ENCODE measurements around the gene REPIN1.

REPIN1 gene

DNA sequence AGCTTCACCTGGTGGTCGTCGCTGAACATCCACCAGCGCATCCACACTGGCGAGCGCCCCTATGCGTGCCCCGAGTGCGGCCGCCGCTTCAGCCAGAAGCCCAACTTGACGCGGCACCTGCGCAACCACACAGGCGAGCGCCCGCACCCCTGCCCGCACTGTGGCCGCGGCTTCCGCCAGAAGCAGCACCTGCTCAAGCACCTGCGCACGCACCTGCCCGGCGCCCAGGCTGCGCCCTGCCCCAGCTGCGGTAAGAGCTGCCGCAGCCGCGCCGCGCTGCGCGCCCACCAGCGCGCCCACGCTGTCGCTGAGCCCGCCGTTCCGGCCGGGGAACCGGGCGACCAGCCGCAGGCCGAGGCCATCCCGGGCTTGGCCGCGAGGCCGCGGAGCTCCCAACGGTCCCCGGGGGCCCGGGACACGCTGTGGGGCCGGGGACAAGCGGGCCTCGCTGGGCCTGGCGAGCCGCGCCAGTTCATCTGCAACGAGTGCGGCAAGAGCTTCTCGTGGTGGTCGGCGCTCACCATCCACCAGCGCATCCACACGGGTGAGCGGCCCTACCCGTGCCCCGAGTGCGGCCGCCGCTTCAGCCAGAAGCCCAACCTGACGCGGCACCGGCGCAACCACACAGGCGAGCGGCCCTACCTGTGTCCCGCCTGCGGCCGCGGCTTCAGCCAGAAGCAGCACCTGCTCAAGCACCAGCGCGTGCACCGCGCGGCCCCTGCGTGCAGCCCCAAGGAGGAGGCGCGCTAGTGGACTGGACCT is 28.9 kb downstream of the REPIN1 start:
- DNase-seq: no peak

GRCh38 chr7:150398108-150398964 is 29.7 kb downstream of the REPIN1 start:
- no peak for DNase-seq

DNA sequence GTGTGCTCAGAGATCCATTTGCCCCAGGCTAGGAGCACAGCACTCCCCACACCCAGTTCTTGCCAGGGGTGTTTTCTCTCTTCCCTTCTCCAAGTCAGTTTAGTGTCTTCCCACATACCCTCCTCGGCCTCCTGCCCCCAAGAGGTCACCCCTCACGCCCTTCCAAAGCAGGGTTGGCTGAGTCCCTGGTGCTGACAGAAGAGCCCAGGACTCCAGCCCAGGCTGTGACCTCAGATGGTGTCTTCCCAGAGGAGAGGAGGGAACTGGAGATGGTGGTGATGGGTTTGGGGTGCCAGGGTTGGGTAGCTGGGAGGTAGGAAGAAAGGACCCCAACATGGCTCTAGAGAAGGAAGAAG is 30.3 kb downstream of the REPIN1 start:
- no peak for DNase-seq

GRCh38 chr7:150399421-150400007 is 30.9 kb downstream of the REPIN1 start:
- no peak for DNase-seq

- no peak for DNase-seq
These were observed 31.6 kb downstream of the REPIN1 start for GRCh38 chr7:150400008-150400787.

DNA sequence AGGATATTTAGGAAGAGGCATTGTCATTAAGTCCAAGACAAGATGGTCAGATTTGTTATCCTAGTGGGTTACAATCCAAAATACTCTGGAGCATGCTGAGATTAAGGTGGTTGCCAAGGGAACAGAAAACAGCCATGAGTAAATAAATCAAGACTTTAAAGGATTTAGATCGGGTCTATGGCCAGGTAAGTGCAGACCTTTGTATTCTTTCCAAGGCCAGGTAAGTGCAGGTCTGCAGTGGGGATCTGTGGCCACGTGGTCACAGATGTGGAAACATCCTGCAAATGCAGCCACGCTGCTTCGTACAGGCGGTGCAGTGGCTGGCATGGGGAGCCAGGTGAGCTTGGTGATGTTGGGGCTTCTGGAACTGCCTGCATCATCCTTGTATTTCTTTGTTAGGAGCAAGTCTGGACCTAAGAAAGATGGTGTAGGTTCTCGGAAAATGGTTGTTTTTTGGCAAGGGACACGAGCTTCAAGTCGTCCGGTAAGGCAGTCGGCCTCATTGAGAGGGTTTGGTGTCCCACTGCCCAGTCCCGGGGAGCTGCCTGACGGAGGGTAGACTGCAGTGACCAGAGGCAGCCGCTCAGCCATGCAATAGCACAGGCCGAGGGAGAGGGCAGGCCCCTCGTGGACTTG is 32.3 kb downstream of the REPIN1 start:
- no peak for DNase-seq

- no peak for DNase-seq
These were observed 32.8 kb downstream of the REPIN1 start for GRCh38 chr7:150401424-150401790.

- no peak for DNase-seq
These were observed 33.4 kb downstream of the REPIN1 start for GRCh38 chr7:150401861-150402631.

DNA sequence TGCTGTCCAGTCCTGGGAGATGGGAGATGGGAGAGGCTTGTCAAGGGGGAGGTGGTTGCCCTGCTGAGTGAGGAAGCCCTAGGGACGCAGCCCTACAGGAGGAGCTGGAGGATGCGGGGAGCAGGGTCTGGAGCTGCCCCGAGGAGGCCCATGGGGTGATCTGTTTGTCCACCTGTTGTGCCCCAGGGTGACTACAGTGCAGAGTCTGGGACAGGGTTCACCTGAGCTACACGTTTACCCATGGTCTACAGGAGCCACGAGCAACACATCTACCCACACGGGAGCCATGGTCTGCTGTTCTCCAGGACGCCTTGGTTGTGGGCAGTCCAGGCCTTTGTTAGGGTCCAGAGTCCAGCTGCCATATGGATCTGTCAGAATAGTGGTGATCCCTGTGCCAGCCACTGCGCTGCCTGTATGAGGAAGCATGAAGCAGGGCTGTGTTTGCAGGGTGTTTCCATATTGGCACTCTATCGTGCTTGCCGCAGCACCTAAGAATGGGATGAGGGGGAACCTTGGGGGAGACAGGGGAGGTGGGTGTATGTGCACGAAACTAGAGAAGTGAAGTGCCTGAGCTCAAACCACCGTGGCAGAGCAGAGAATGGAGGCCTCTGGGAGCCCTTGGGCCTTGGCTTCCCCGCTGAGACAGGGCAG is 34.2 kb downstream of the REPIN1 start:
- peak in 1 of 2 experiments; percentile 38 for DNase-seq

GRCh38 chr7:150403376-150404171 is 35.0 kb downstream of the REPIN1 start:
- peak in 1 of 2 experiments; percentile 55 for DNase-seq

GRCh38 chr7:150404172-150404804 is 35.7 kb downstream of the REPIN1 start:
- DNase-seq: peak in 1 of 2 experiments; percentile 53

GRCh38 chr7:150404805-150405583 is 36.4 kb downstream of the REPIN1 start:
- DNase-seq: peak; percentile 75 to 95

DNA sequence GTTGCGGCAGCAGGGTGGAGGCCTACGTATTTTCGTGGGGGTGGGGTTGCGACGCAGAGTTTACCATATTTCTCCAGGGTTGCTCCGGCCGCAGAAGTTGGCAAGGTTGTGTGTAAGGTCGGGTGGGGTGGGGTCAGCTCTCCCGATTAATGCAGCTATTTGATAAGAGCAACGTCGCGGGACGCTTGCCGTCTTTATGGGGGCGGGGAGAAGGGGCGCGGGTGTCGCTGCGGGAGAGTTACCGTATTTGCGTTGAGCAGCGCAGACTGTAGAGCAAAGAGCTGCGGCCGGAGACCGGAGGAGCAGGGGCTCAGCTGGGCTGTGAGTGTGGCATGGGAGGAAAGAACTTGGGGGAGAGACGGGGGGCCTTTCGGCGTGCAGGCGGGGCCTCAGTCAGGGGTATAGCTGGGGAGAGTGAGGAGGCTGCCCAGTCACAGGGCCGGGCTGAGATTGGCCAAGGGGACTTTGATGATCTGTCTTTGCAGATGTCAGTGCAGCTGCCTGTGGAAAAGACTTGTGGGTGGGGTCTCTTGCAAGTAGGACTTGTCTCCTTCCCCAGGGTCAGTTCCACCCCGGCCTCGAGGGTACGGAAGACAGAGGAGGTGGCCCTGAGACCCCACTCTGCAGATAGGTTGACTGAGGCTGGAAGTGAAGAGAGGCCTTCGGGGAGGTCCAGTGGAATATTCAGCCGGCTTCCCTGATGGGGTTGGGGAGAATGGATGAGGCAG is 37.1 kb downstream of the REPIN1 start:
- DNase-seq: peak; percentile 75 to 90

DNA sequence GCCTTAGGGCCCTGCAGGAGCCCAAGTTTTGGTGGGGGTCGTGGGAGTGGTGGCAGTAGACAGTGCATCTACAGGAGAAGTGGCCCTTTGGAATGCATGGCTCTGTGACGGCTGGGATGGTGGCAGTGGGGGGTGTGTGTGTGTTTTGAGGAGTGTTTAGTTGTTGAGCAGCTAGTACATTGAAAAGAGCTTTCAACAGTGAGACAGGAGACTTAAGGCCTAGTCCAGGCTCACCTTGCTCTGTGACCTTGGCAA is 37.6 kb downstream of the REPIN1 start:
- DNase-seq: peak in 1 of 2 experiments; percentile 55

GRCh38 chr7:150406567-150407421 is 38.2 kb downstream of the REPIN1 start:
- DNase-seq: peak; percentile 54 to 64

DNA sequence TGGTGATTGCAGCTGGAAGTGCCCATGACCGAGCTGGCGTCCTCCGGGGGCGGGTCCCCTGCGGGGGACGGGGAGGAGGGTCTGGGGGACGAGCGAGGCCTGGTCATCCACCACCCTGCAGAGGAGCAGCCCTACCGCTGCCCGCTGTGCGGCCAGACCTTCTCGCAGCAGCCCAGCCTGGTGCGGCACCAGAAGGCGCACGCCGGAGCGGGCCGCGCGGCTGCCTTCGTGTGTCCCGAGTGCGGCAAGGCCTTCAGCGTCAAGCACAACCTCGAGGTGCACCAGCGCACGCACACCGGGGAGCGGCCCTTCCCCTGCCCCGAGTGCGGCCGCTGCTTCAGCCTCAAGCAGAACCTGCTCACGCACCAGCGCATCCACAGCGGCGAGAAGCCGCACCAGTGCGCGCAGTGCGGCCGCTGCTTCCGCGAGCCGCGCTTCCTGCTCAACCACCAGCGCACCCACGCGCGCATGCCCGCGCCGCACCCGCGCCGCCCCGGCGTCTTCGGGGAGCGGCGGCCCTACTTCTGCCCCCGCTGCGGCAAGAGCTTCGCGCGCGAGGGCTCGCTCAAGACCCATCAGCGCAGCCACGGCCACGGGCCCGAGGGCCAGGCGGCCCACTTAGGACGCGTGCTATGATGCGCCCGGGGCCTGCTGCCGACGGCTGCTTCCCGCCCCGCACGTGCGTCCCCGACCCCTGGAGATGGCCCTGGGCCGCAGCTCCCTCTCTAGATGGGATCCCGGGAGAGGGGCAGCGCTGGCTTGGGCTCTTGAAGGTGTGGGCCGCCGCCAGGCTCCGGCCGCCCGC is 39.2 kb downstream of the REPIN1 start:
- DNase-seq: no peak
